HG02678 (cell line): ENCODE data around the gene CT45A10.
"Not testable (repeated sequence)": the region's sequence is repeated elsewhere in the genome, so short reads cannot be mapped to it uniquely, and the experiment has no call there.

Experiments
- ATAC-seq: cut with Tn5 transposase; IDR thresholded peaks from one replicate; pipeline ENCODE4 v1.9.1; 2021; ENCODE audit warnings: mild to moderate bottlenecking, moderate library complexity; ENCODE audit not compliant: unreplicated experiment

The CT45A10 gene

GRCh38 chrX:135893294-135893817, at the start of gene CT45A10, which contains the start of gene SAGE1:
CT45A10 (minus strand) TSS chrX:135893444; CDS start chrX:135885344, 8,100 bp downstream.
SAGE1 (plus strand) TSS chrX:135893716; CDS start chrX:135896243, 2,527 bp downstream.
- no peak for ATAC-seq

- peak; percentile 68 for ATAC-seq
Observed at GRCh38 chrX:135931644-135932487, 38.6 kb upstream of the CT45A10 start.

- ATAC-seq = no peak
Observed at GRCh38 chrX:135927897-135928296, 34.7 kb upstream of the CT45A10 start.

- no peak for ATAC-seq
Observed at GRCh38 chrX:135923353-135923752, 30.1 kb upstream of the CT45A10 start.

- ATAC-seq = not testable (repeated sequence)
Observed at GRCh38 chrX:135920516-135920915, 27.3 kb upstream of the CT45A10 start.

GRCh38 chrX:135914404-135914803, 21.2 kb upstream of the CT45A10 start:
- no peak for ATAC-seq

- no peak for ATAC-seq
Observed at GRCh38 chrX:135910251-135910650, 17.0 kb upstream of the CT45A10 start.

GRCh38 chrX:135892781-135893180, 463 bp downstream of the CT45A10 start:
- no peak for ATAC-seq

- ATAC-seq = no peak
Observed at GRCh38 chrX:135890087-135890585, 3.1 kb downstream of the CT45A10 start.

GRCh38 chrX:135888976-135889375, 4.3 kb downstream of the CT45A10 start:
- not testable (repeated sequence) for ATAC-seq

- not testable (repeated sequence) for ATAC-seq
Observed at GRCh38 chrX:135888230-135888629, 5.0 kb downstream of the CT45A10 start.

- ATAC-seq = not testable (repeated sequence)
Observed at GRCh38 chrX:135882741-135883140, 10.5 kb downstream of the CT45A10 start.

GRCh38 chrX:135871712-135872111, 21.5 kb downstream of the CT45A10 start, which contains the start of gene CT45A9:
CT45A9 (minus strand) TSS chrX:135871812; CDS start chrX:135868061, 3,751 bp downstream.
- ATAC-seq = not testable (repeated sequence)

GRCh38 chrX:135854438-135854837, 38.8 kb downstream of the CT45A10 start, which contains the start of gene CT45A8:
CT45A8 (minus strand) TSS chrX:135854538; CDS start chrX:135850783, 3,755 bp downstream.
- ATAC-seq = not testable (repeated sequence)

GRCh38 chrX:135837180-135837579, 56.1 kb downstream of the CT45A10 start, which contains the start of gene CT45A7:
CT45A7 (minus strand) TSS chrX:135837280; CDS start chrX:135833533, 3,747 bp downstream.
- not testable (repeated sequence) for ATAC-seq
